CD14-positive monocyte (primary cell): ENCODE results near the gene BPHL. TPM values are rescaled to one million over a fixed set of nuclear protein-coding genes. Genes with fewer than 3 reads are reported as not detected.
A peak's percentile ranks its signal among the peaks of the same experiment; 100 is the strongest.
"Not testable (repeated sequence)": the region's sequence is repeated elsewhere in the genome, so short reads cannot be mapped to it uniquely, and the experiment has no call there.

Experiments used
- DNase-seq, 3 donors: peaks; one replicate each; pipeline ENCODE4 v3.0.0-alpha.2; 2011 to 2022
- H2AFZ ChIP-seq: 2 replicates; pipeline ENCODE4 v1.6.0; 2012; ENCODE audit warnings: mild to moderate bottlenecking, low read depth, low read length, inconsistent platforms; ENCODE audit not compliant: insufficient read depth, poor library complexity, severe bottlenecking
- H3K27ac ChIP-seq, 2 donors: 1 replicate in 1 of 2; 2 replicates in 1 of 2; pipeline ENCODE4 v1.5.1; 2012 to 2013; ENCODE audit warnings: low read length in 2 of 2, control low read depth in 1 of 2, inconsistent platforms in 1 of 2, low read depth in 1 of 2, mild to moderate bottlenecking in 1 of 2
- H3K27me3 ChIP-seq, 2 donors: one replicate each; pipeline versions ENCODE4 v1.6.0 to v1.6.1; 2011 to 2013; ENCODE audit warnings: low read length in 2 of 2; ENCODE audit not compliant: control insufficient read depth in 2 of 2, insufficient read depth in 2 of 2
- H3K36me3 ChIP-seq, 2 donors: replicated peaks in 1 of 2; 1 replicate in 1 of 2; 2 replicates in 1 of 2; pipeline versions ENCODE4 v1.5.1 to v1.6.1; 2012 to 2013; ENCODE audit warnings: low read length in 2 of 2, control low read depth in 1 of 2, inconsistent platforms in 1 of 2, mild to moderate bottlenecking in 1 of 2; ENCODE audit not compliant: insufficient read depth in 2 of 2, control insufficient read depth in 1 of 2
- H3K4me1 ChIP-seq, 2 donors: 1 replicate in 1 of 2; 2 replicates in 1 of 2; pipeline versions ENCODE4 v1.5.1 to v1.6.1; 2012 to 2013; ENCODE audit warnings: low read length in 2 of 2, control low read depth in 1 of 2, inconsistent platforms in 1 of 2, mild to moderate bottlenecking in 1 of 2, moderate library complexity in 1 of 2; ENCODE audit not compliant: insufficient read depth in 2 of 2, control insufficient read depth in 1 of 2
- H3K4me2 ChIP-seq: replicated peaks from 2 replicates; pipeline ENCODE3; 2012; ENCODE audit warnings: low read length, moderate library complexity, mild to moderate bottlenecking; ENCODE audit not compliant: poor library complexity, severe bottlenecking; ENCODE audit errors: extremely low read depth
- H3K4me3 ChIP-seq, 3 experiments: fragments of 200-600 bp in 1 of 3; sonication (generic) in 1 of 3; replicated peaks in 1 of 3; 1 replicate in 2 of 3; 2 replicates in 1 of 3; pipeline ENCODE4 v1.5.1; 2011 to 2013; ENCODE audit warnings: low read length in 3 of 3, mild to moderate bottlenecking in 3 of 3, control low read depth in 2 of 3, low read depth in 2 of 3, inconsistent platforms in 1 of 3, moderate library complexity in 1 of 3
- H3K79me2 ChIP-seq: 2 replicates; pipeline ENCODE4 v1.6.0; 2012; ENCODE audit warnings: mild to moderate bottlenecking, control low read depth, inconsistent platforms, low read length, moderate library complexity; ENCODE audit not compliant: insufficient read depth
- H3K9ac ChIP-seq: 2 replicates; pipeline ENCODE4 v1.6.0; 2017; ENCODE audit warnings: low read length, mild to moderate bottlenecking; ENCODE audit not compliant: insufficient read depth, poor library complexity, severe bottlenecking
- H3K9me3 ChIP-seq, 2 donors: replicated peaks in 1 of 2; 1 replicate in 1 of 2; 2 replicates in 1 of 2; pipeline versions ENCODE4 v1.5.1 to v1.6.1; 2012 to 2013; ENCODE audit warnings: low read length in 2 of 2, control low read depth in 1 of 2; ENCODE audit not compliant: control insufficient read depth in 1 of 2, insufficient read depth in 1 of 2
- H4K20me1 ChIP-seq: 2 replicates; pipeline ENCODE4 v1.6.0; 2012; ENCODE audit warnings: mild to moderate bottlenecking, low read length, control low read depth, moderate library complexity; ENCODE audit not compliant: insufficient read depth
- H3K27ac Mint-ChIP-seq, 7 donors: one replicate each; pipeline ENCODE4 v1.8.0; 2020; ENCODE audit warnings: mild to moderate bottlenecking in 7 of 7, mixed read lengths in 7 of 7, moderate library complexity in 6 of 7, inconsistent platforms in 2 of 7
- H3K27me3 Mint-ChIP-seq, 3 donors: one replicate each; pipeline ENCODE4 v1.8.0; 2021 to 2022; ENCODE audit warnings: low read depth in 3 of 3, mild to moderate bottlenecking in 3 of 3, mixed read lengths in 3 of 3, moderate library complexity in 3 of 3, inconsistent platforms in 1 of 3
- H3K36me3 Mint-ChIP-seq, 2 donors: one replicate each; pipeline ENCODE4 v1.8.0; 2020; ENCODE audit warnings: mixed read lengths in 2 of 2, inconsistent platforms in 1 of 2, mild to moderate bottlenecking in 1 of 2
- H3K4me1 Mint-ChIP-seq: one replicate; pipeline ENCODE4 v1.8.0; 2020; ENCODE audit warnings: mild to moderate bottlenecking, mixed read lengths
- H3K4me3 Mint-ChIP-seq, 2 donors: one replicate each; pipeline ENCODE4 v1.8.0; 2020; ENCODE audit warnings: mild to moderate bottlenecking in 2 of 2, mixed read lengths in 2 of 2, moderate library complexity in 1 of 2
- H3K9me3 Mint-ChIP-seq, 7 donors: one replicate each; pipeline ENCODE4 v1.8.0; 2020 to 2022; ENCODE audit warnings: mixed read lengths in 7 of 7, mild to moderate bottlenecking in 6 of 7, moderate library complexity in 6 of 7, inconsistent platforms in 2 of 7
- WGBS: methylation state at CpG from one replicate; pipeline ENCODE4 v1.1.5; 2013; ENCODE audit warnings: missing lambda C conversion rate; ENCODE audit not compliant: insufficient coverage; 5-methylcytosine and 5-hydroxymethylcytosine counted together
- intact Hi-C, 2 donors: fragments of 100-400 bp; cut with micrococcal nuclease; formaldehyde crosslinking; loops; one replicate each; pipeline versions ENCODE4 v1.15.0 to v1.15.1; 2023
- polyA plus RNA-seq, 3 donors: library from polyadenylated mRNA; depleted of rRNA in 1 of 3; unstranded in 2 of 3; stranded (reverse) in 1 of 3; fragments of 300-500 nt in 2 of 3; fragments of >200 nt in 1 of 3; fragmentation: Illumina TruSeq in 2 of 3; gene quantifications; 1 replicate in 2 of 3; 2 replicates in 1 of 3; pipeline ENCODE4 v1.2.3, GENCODE V29; 2012 to 2021
- TF ChIP-seq, protein P1 (sequence below): fragments of 200-600 bp; IDR thresholded peaks from one replicate; pipeline ENCODE4 v1.8.0; 2022; ENCODE audit warnings: antibody characterized with exemption, mild to moderate bottlenecking

The BPHL gene
- polyA plus RNA-seq, 3 donors, result 4.6 to 7.8 (median 5.9) TPM

GRCh38 chr6:3152689-3153088 is 34.2 kb downstream of the BPHL start:
- no peak for DNase-seq
- no peak overlapping the region for H3K27ac ChIP-seq
- peaks cover 6 to 21% of the 10 kb centered on the region in 2 donors for H3K27me3 ChIP-seq
- TF ChIP-seq, protein P1, sequence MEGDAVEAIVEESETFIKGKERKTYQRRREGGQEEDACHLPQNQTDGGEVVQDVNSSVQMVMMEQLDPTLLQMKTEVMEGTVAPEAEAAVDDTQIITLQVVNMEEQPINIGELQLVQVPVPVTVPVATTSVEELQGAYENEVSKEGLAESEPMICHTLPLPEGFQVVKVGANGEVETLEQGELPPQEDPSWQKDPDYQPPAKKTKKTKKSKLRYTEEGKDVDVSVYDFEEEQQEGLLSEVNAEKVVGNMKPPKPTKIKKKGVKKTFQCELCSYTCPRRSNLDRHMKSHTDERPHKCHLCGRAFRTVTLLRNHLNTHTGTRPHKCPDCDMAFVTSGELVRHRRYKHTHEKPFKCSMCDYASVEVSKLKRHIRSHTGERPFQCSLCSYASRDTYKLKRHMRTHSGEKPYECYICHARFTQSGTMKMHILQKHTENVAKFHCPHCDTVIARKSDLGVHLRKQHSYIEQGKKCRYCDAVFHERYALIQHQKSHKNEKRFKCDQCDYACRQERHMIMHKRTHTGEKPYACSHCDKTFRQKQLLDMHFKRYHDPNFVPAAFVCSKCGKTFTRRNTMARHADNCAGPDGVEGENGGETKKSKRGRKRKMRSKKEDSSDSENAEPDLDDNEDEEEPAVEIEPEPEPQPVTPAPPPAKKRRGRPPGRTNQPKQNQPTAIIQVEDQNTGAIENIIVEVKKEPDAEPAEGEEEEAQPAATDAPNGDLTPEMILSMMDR, result no peak
- Mint-ChIP-seq H3K4me1 (peaks cover 9% of the 10 kb centered on the region), H3K4me3 (no peak overlapping the region), H3K36me3 (peaks cover 11 to 18% of the 10 kb centered on the region in 2 donors), H3K27me3 (peaks cover 18 to 28% (median 22%) of the 10 kb centered on the region in 3 donors), H3K27ac (no peak overlapping the region), H3K9me3 (peaks cover 0 to 6% (median 4%) of the 10 kb centered on the region in 7 donors)
- no peak overlapping the region for H3K4me2 ChIP-seq
- no peaks in the 10 kb centered on the region for H4K20me1 ChIP-seq
- H3K79me2 ChIP-seq, result no peaks in the 10 kb centered on the region
- H3K9me3 ChIP-seq, result peaks cover 0 to under 1% of the 10 kb centered on the region in 2 donors
- WGBS, result 100% methylated on average over 2 of the region's 3 CpGs
- H3K4me1 ChIP-seq, result peaks cover 8 to 12% of the 10 kb centered on the region in 2 donors
- no peak overlapping the region for H3K4me3 ChIP-seq
- H2AFZ ChIP-seq, result no peak overlapping the region
- no peaks in the 10 kb centered on the region for H3K36me3 ChIP-seq
- intact Hi-C loops, result no loop called here
- H3K9ac ChIP-seq, result no peak overlapping the region

DNA sequence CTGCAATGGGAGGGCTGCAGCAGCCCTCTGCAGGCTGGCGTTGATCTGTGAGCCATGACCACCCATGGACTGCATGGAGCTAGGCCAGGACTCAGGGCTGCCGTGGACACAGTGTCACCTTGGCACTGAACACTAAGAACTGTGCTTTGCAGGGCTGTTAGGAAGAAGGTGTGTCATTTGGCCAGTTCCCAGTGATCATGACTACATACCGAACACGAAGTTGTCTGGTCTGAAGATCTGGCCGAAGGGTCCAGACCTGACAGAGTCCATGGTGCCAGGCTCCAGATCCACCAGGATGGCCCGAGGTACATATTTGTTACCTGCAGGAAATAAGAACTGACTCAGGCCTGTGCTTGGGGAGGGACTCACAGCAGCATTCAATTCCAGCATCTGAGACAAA is 36.9 kb downstream of the BPHL start:
- peaks cover 20% of the 10 kb centered on the region for H3K4me1 Mint-ChIP-seq
- H3K4me3 ChIP-seq, H3K9me3 ChIP-seq, H3K9ac ChIP-seq, H3K36me3 ChIP-seq, intact Hi-C loops, H4K20me1 ChIP-seq, DNase-seq, H2AFZ ChIP-seq, H3K79me2 ChIP-seq, H3K27ac ChIP-seq, H3K9me3 Mint-ChIP-seq, H3K27ac Mint-ChIP-seq, H3K4me2 ChIP-seq: not testable (repeated sequence)
- peak overlapping the region in 1 of 2 donors; percentile 57 for H3K4me3 Mint-ChIP-seq
- peaks cover 15 to 25% of the 10 kb centered on the region in 2 donors for H3K36me3 Mint-ChIP-seq
- peaks cover 41 to 54% (median 46%) of the 10 kb centered on the region in 3 donors for H3K27me3 Mint-ChIP-seq
- peaks cover 15 to 31% of the 10 kb centered on the region in 2 donors for H3K4me1 ChIP-seq
- H3K27me3 ChIP-seq, result peaks cover 13 to 41% of the 10 kb centered on the region in 2 donors
- 95% methylated on average over 4 of the region's 6 CpGs for WGBS

DNA sequence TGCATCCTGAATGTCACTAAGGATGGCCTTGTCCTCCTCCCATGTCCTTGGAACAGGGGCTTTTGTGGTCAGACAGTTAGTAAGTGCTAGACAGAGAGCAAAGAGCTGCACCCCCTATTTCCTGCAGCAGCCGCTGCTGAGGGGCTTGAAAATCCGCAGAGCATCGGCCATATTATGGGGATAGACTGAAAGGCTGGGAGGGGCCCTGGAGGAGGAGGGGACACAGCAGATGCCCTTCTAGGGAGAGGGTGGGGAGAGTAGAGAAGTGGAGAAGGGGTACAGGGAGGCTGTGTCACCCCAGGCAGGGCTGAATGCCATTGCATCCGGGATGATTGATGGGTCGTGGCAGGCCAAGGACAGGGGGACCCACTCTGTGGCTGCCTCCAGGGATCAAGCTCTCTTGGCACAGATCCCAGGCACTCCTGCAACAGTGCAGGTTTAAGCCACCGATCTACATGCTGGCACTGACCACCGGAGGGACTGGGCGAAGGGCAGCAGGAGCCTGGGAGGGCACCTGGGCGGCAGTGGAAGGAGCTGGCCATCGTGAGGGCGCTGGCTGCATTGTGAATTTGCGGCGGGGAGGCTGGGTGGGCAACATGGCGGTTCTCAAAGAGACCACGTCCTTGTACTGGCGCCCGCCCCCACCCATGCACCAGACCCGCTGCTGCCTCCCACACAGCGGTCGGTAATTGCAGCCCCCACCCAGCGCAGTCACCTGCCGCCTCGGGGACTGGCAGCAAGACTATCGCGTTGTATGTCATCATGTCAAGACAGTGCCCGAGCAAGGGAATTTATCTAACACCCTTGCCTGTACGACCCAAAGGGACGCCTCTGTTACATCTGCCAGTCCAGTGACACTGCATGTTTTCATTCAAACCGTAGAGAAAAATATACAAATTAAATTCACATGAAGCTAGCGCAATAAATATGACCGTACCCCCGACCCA is 37.9 kb downstream of the BPHL start:
- H3K4me2 ChIP-seq, result peak overlapping the region; percentile 95
- H3K36me3 ChIP-seq, H3K79me2 ChIP-seq, DNase-seq, H3K9me3 ChIP-seq, H4K20me1 ChIP-seq, H3K9me3 Mint-ChIP-seq: not testable (repeated sequence)
- peak overlapping the region; percentile 99 for H2AFZ ChIP-seq
- H3K4me1 ChIP-seq, result peaks cover 15 to 38% of the 10 kb centered on the region in 2 donors
- Mint-ChIP-seq H3K27me3 (peaks cover 46 to 63% (median 54%) of the 10 kb centered on the region in 3 donors), H3K36me3 (peaks cover 15 to 25% of the 10 kb centered on the region in 2 donors), H3K27ac (peak overlapping the region in 6 of 7 donors; percentile 26 to 83 (median 76)), H3K4me3 (peak overlapping the region; percentile 87 to 93), H3K4me1 (peaks cover 21% of the 10 kb centered on the region)
- 6% methylated on average over 22 of the region's 32 CpGs for WGBS
- H3K4me3 ChIP-seq, result peak overlapping the region; percentile 50 to 95 (median 76)
- peak overlapping the region; percentile 86 for H3K9ac ChIP-seq
- intact Hi-C loops, result loop anchor here in 1 of 2 donors (1.0 kb wide), 1 partner anchor 24 kb away; no protein-coding TSS in a partner anchor
- peaks cover 13 to 43% of the 10 kb centered on the region in 2 donors for H3K27me3 ChIP-seq
- H3K27ac ChIP-seq, result peak overlapping the region in 1 of 2 donors; percentile 85
